Activated CD4-positive, alpha-beta T cell treated with anti-CD3 and anti-CD28 coated beads, Interleukin-2, amount 50 U/mL, for 1 hour (primary cell): Measurements from ENCODE around the gene TMEM203.
"Not testable (repeated sequence)": the region's sequence is repeated elsewhere in the genome, so short reads cannot be mapped to it uniquely, and the experiment has no call there.

ENCODE experiments used
- DNase-seq: peaks from one replicate; pipeline ENCODE4 v3.0.0-alpha.2; 2020

The TMEM203 gene, protein sequence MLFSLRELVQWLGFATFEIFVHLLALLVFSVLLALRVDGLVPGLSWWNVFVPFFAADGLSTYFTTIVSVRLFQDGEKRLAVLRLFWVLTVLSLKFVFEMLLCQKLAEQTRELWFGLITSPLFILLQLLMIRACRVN

DNA sequence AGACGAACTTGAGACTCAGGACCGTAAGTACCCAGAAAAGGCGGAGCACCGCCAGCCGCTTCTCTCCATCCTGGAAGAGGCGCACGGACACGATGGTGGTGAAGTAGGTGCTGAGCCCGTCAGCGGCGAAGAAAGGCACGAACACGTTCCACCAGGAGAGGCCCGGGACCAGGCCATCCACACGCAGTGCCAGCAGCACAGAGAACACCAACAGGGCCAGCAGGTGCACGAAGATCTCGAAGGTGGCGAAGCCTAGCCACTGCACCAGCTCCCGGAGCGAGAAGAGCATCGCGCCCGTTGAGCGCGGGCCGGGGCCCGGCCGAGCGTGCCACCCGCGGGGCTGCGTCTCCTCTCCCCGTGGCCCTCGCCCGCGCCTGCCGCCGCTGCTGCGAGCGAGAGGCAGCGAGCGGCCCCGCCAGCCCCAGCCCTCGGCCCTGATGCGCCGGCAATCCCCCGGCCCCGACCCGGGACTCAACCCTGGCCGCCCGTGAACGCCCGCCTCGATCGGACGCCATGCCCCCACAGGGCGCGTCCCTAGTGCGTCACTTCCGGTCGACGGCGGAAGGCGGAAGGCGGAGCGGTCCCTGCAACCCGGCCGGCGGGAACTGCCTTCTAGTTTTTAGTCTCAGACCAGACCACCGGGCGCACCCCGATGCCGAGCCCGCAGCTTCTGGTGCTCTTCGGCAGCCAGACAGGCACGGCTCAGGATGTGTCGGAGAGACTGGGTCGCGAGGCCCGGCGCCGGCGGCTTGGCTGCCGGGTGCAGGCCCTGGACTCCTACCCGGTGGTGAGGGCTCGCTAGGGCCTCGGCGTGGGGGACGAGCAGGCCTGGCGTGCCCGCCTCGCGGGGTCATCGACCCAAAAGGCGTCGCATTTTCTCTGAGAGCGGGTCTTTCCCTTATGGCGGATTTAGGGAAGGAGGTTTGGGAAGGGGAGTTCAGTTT is at the start of gene TMEM203, which contains the start of gene NDOR1:
Gene TMEM203 (minus strand): TSS at position 523 of the 944 bp plus-strand sequence. CDS start 234 bp downstream, at position 289.
Gene NDOR1 (plus strand): TSS at position 575 of the 944 bp plus-strand sequence. CDS start 78 bp downstream, at position 653.
- peak; percentile 92 for DNase-seq

DNA sequence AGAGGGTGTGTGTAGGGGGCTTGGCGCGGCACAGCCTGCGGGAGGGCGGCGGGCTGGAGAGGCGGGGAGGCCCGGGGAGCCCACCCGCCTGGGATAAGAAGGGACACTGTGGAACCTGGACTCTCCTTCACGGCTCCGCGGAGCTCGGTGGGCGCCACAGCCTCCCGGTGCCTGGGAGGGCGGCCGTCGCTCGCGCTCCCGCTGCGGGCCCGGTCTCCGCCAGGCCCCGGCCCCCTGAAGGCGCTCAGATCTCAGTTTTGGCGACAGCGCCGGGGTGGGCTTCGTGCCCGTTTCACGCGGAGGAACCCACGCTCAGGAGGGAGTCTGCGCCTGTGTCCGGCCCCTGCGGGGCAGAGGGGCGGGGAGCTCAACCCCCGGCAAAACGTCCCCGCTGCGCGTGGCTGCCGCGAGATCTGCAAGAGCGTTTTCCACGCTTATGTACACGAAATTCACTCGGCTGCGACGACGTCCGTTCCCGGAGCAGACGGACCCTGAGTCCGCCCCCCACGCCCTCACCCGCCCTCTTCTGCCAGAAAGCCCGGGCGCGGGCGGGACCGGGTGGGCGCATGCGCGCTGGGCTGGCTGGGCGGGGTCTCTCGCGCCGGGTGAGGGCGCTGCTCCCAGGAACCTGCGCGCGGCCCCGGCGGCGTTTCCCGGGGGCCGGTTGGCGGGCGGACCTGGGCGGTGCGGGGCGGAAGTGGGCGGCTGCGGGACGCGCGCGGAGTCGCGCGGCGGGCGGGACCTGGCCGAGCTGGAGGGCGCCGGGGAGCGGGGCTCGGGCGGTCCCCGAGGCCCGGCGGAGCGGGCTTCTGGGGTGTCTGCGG is 49.4 kb upstream of the TMEM203 start, which contains the start of gene NELFB:
Gene NELFB (plus strand): TSS at position 704 of the 824 bp plus-strand sequence.
- peak; percentile 96 for DNase-seq

DNA sequence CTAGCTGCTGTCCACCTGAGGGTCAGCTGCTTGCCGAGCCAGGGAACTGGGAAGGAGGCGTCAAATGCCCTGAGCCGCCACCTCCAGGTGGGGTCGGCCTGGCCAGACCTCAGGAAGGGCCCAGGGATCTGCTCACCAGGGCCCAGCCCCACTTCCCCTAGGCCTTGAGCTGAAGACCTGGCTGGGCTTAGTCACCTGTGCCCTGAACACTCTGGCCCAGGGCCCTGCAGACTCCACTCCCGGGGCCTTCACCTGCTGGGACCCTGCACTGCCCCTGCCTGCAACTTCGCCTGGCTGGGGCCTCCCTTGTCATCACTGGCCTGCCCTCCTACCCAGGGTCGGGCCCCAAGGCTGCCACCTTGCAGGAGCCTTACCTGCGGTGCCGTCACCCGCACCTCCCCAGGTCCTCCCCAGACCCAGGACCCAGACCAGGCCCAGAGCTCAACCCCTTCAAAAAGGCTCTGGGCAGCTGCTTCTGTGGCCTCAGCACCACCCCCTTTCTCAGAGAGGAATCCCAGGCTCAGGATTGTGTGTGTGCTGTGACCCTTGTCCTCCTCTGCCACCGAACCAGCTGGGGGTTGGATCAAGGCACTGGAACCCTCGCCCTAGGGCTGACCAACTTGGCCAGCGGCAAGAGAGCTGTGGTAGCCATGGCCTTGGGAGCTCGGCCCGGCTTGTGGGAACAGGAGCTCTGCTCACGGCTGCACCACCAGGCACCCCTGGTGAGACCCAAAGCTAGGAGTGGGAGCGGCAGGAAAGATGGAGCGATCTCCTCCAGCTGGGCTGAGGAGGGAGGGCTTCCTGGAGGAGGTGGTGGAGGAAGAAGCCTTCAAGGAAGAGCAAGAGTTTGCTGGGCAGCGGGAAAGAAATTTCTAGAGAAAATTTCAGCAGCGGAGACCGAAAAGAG is 48.5 kb upstream of the TMEM203 start:
- DNase-seq, result no peak

DNA sequence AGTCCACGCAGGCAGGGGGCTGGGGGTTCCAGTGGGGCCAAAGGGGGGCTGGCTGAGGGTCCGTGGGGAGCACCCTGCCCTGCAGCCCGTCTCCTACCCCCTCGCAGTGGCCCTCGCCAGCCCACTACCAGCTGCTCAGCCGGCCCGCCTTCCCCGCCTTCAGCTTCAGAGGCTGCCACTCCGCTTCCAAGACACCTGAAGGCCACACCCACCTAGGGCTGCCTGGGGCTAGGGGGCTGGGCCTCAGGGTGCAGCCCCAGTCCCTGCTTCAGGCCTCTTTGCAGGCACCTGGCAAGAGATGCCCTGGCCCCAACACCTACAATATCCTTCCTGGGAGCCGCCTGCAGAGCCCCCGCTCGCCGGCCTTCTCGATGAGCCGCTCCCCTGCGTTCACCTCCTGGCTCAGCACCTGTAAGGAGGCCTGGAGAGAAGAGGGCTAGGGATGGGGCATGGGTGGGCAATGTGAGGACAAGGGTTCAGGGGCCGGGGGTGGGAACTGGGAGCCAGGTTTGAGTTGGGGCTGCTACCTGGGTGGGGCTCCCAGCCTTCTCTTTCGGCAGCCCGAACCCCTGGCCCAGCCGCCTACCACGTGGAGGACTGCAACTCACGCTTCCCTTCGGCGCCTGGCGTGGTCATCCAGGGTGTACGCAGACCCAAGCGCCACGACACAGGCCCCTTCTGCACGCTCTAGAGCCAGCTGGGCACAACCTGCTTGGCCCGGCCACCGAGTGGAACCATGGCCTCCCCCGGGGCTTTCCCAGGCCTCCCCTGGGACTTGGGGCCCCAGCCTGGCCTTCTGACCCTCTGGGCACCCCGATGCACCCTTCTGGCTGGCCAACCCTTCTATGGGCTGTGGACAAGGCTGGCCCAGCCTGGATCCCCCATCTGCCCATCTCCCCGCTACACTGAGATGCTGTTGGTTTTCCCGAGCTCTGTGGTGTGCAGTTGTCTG is 47.4 kb upstream of the TMEM203 start:
- no peak for DNase-seq

DNA sequence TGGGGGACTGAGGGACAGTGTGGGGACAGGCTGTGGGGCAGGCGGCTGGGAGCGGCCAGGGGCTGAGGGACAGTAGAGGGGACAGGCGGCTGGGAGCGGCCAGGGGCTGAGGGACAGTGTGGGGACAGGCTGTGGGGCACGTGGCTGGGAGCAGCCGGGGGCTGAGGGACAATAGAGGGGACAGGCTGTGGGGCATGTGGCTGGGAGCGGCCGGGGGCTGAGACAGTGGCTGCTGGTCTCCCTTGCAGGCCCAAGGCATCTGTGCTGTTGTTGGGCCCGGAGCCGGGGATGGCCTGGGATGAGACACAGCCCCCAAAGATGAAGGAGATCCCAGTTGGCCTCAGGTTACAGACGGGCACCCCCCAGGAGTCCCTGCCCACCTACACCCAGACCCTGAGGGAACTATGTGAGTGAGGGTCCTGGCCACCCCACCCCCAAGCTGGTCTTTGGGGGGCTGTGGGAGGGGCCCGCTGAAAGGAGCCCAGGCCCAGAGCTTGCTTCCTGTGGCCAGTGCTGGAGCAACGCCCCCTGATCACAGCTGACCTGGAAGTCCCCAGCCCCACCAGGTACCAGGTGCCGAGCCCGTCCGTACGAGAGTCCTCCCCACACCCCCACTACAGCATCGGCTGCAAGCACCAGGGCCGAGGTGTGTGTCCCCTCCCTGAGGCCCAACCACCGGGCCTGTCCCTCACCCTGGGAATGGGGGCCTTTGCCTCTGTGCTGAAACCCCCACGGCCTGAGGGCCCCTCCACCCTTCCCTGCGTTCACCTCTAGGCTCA is 46.2 kb upstream of the TMEM203 start:
- DNase-seq, result no peak

DNA sequence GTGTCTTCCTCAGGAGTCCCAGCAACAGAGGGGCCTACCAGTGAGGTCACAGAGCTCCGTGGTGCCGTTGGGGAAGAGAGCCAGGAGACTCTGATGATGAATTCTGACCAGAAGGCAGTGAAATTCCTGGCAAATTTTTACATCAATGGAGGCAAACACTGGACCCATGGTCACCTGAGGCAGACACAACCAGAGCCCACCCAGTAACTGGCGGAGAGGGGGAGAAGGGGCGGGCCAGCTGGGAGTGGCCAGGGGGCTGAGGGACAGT is 45.7 kb upstream of the TMEM203 start, which contains the start of gene STPG3:
Gene STPG3 (plus strand): TSS at position 93 of the 268 bp plus-strand sequence. CDS start 1 bp downstream, at position 94.
- no peak for DNase-seq

DNA sequence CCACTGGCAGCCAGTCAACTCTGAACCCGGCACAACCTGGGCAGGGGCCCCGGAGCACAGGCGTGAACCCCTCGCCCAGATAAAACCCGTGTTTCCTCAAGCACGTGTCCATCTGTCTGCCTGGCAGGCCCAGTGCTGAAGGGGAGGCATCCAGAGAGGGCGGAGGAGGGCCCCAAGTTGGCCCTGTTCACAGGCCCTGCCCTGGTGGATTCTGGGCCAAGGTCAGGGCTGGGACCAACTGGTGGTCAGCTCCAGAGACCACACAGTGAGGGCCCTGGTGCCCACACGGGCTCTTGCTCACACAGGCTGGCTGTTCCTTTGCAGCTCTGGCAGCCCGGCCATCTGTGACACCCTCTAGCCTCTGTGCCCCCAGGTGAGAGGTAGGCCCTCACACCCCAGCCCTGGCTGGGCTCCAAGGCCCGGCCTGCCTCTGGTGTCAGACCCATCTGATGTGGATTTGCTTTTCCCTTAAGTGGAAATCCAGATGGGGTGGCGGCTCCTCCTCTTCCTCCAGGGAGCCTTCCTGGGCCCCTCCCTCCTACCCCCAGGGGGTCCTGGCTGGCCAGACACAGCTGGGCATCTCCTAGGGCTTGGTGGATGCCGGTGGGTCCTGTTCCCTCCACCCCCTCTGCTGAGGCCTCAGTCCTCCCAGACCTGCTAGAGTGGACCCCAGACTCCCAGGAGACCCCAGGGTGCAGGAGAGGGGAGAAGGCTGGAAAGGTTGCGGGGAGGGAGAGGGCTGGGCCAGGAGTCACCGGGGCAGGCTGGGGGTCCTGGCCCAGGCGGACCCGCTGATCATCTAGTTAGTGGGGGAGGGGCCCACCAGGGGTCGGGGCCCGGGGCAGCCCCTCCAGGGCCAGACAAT is 45.1 kb upstream of the TMEM203 start:
- no peak for DNase-seq

DNA sequence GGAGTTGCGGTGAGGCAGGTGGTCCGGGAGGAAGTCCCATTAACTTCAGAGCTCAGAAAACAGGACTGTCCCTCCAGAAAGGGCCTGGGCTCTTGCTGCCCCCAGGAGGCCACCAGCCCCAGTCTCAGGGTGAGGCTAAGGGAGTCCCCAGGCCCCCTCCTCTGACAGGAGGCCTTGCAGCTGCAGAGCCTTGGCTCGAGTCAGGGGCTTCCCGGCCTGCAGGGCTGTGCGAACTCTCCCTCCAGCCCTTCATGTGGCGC is 42.4 kb upstream of the TMEM203 start:
- DNase-seq, result no peak

DNA sequence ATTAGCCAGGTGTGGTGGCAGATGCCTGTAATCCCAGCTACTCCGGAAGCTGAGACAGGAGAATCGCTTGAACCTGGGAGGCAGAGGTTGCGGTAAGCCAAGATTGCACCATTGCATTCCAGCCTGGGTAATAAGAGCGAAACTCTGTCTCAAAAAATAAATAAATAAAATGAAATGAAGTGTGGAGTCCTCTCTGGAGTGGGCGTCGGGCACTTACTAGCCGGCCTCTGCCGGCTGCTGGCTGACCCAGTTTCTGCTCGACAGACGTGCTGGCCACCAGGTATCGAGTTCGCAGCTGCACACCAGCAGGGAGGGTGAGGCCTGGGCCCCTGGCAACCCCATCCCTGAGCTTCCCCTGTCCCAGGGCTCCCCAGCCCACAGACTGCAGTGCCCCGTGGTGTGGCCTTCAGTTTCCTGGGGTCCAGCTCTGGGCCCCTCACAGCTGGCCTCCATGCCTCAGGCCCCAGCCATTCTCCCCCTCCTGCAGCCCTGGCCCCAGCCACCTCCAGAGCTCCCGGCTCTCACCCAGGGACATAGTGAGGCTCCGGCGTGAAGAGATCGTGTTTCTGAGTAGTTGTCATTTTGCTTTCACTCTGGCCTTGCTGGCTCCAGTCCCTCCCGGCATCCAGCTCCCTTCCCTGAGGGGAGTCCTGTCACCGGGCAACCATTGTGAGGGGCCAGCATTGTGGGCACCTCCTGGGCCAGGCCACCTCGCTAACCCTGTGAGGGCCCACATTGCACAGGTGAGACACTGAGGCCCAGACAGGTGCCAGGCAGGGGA is 41.9 kb upstream of the TMEM203 start:
- DNase-seq, result no peak

DNA sequence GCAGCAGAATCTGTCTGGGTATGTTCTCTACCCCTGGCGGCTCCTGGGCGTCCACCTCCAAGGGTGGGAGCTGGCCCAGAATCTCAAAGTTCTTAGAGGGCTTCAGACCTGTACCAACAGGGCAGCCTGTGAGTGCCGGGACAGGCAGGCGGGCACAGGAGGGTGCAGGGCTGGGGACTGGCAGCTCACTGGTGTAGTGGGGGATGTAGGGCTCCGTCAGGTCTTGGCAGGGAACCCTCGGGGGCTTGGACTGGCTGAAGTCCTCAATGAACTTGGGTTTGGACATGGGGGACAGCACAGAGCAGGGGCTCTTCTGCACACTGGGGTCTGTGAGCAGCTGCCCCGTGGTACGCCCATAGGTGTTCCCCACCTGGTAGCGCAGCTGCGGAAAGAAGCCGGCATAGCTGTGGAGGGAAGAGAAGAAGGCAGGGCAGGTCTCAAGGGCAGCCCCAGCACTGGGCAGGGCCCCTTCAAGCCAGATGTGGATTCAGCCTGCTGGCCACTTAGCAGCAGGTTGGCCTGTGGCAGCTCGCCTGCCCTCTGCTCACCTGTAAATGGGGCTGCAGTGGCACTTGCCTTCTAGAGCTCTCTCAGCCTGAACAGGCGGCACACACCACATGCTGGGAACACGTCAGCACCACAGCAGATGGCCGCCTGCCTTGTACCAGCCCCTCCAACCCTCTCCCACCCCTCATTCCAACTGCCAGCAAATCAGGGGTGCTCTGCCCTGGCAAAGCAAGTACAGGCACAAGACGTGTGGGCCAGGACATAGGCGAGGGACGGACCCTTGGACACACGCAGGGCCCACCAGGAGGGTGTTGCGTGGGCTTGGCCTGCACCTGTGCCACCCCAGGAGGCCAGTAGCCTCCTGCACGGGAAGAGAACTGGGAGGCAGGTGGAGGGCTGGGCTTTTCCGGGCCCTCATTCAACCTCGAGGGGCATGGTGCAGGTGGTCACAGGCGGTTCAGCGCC is 40.3 kb upstream of the TMEM203 start:
- no peak for DNase-seq

DNA sequence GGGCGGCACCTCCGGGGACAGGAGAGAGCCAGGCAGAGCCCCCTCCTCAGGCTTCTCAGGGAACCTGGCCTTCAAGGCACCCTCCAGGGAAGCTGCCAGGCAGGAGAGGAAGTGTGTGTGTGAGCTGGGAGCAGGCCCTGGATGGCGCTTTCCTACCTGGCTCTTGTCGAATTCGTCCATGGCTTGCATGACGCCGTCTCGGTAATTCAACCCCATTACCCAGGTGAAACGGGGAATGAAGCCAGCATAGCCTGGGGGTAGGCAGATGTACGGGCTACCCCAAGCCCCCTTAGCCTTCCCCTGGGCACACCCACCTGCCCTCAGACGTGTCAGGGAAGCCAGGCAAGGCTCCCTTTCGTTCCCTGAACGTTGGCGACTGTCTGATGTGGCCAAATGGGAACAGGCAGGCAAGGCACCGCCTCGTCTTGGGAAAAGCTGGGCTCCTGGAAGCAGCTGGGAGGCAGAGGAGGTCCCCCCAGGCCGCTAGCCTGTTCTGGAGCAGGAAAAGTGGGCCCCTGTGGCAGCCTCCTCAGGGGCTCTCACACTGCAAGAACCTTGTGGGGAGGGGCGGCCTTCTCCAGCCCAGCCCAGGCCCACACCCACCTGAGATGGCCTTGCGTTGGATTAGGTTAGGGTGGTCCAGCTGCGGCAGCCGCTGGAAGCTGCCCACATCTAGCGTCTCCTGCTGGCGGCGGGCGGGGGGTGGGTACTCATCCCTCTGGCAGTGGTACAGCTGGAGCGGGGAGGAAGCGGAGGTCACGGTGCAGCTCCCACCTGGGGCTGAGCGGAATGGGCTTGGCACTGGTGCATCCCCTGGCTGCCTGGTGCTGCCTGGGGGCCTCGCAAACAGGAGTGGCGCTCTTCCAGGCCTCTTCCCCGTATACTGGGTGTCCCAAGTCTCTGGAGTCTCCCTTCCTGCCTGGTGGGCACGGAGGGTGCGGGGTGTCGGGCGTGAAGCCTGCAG is 39.3 kb upstream of the TMEM203 start:
- no peak for DNase-seq

DNA sequence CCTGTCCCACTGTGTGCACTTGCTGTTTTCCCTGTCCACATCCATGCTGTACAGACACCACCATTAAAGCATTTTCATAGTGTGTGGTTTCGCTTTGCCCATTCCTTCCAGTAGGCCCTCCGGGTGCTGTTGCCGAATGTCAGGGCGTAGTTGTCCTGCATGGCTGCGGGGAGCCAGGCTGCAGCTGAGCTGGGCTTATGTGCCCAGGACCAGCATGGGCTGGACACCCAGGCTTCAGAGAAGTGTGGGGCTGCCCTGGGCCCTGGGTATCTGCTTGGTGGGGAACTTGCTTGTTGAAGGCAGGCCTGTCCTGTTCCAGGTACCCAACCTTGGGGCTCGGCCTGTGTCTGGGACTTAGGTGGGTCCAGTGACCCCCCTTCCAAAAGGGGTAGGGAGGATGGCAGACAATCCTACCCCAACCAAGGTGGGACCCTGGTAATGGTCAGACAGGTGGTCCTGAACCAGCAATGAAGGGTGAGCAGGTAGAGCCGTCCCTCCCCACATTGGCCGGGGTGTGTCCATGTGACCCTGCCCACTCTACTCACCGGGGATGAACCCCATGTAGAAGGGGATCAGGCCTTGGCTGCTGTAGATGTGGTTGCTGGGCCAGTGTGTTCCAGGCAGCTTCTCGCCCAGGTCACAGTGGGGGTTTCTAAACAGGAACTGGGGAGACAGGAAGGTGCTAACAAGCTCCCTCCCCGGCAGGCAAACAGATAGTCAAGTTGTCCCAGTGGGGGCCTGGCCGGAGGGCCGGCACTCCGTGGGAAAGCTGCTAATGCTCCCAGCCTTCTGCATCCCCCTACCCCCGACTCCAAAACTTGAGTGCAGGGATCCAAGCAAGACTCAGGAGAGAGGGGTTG is 38.4 kb upstream of the TMEM203 start:
- DNase-seq, result no peak

DNA sequence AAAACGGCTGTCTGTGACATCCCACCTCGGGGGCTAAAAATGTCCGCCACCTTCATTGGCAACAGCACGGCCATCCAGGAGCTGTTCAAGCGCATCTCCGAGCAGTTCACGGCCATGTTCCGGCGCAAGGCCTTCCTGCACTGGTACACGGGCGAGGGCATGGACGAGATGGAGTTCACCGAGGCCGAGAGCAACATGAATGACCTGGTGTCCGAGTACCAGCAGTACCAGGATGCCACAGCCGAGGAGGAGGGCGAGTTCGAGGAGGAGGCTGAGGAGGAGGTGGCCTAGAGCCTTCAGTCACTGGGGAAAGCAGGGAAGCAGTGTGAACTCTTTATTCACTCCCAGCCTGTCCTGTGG is 37.8 kb upstream of the TMEM203 start:
- not testable (repeated sequence) for DNase-seq

DNA sequence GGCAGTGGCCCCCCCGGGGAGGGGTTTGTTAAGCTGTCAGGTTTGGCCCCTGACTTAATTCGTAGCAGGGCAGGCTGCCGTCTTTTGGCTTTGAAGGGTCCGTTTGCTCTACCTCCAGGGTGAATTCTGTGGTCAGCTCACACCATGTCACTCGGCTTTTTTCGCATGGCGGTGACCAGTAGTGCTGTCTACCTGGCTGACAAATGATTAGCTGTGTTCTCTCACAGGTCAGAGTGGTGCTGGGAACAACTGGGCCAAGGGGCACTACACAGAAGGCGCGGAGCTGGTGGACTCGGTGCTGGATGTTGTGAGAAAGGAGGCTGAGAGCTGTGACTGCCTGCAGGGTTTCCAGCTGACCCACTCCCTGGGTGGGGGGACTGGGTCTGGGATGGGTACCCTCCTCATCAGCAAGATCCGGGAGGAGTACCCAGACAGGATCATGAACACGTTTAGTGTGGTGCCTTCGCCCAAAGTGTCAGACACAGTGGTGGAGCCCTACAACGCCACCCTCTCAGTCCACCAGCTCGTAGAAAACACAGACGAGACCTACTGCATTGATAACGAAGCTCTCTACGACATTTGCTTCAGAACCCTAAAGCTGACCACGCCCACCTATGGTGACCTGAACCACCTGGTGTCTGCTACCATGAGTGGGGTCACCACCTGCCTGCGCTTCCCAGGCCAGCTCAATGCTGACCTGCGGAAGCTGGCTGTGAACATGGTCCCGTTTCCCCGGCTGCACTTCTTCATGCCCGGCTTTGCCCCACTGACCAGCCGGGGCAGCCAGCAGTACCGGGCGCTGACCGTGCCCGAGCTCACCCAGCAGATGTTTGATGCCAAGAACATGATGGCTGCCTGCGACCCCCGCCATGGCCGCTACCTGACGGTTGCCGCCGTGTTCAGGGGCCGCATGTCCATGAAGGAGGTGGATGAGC is 37.1 kb upstream of the TMEM203 start:
- DNase-seq, result no peak
